OCI-LY3 (cell line): Measurements from ENCODE around the gene PDE4D.

Source experiments
- H2AFZ ChIP-seq: fragments of 200-600, 300-600 bp; shearing (Covaris generic); 2 replicates; pipeline ENCODE4 v1.6.0; 2014; ENCODE audit warnings: antibody characterized with exemption, low read depth, low read length
- H3K27ac ChIP-seq: fragments of 200-600, 300-600 bp; sonication (generic); 2 replicates; pipeline ENCODE4 v1.5.1; 2014; ENCODE audit warnings: mild to moderate bottlenecking, low read length, moderate library complexity, mixed read lengths
- H3K27me3 ChIP-seq: fragments of 200-600, 300-600 bp; sonication (generic); 2 replicates; pipeline ENCODE4 v1.6.1; 2014; ENCODE audit warnings: low read depth, low read length, mixed read lengths
- H3K36me3 ChIP-seq: fragments of 200-600, 300-600 bp; sonication (generic); replicated peaks from 2 replicates; pipeline ENCODE3; 2014; ENCODE audit warnings: low read depth, low read length, mixed read lengths
- H3K4me1 ChIP-seq: fragments of 300-600, 200-600 bp; sonication (generic); 2 replicates; pipeline ENCODE4 v1.6.1; 2014; ENCODE audit warnings: low read length, mixed read lengths
- H3K4me2 ChIP-seq: fragments of 200-600, 300-600 bp; sonication (generic); 2 replicates; pipeline ENCODE4 v1.6.1; 2014; ENCODE audit warnings: low read length, mixed read lengths
- H3K4me3 ChIP-seq: fragments of 300-600, 200-600 bp; sonication (generic); 2 replicates; pipeline ENCODE4 v1.5.1; 2014; ENCODE audit warnings: antibody characterized with exemption, mild to moderate bottlenecking, low read length, moderate library complexity
- H3K79me2 ChIP-seq: fragments of 300-600, 200-600 bp; shearing (Covaris generic); 2 replicates; pipeline ENCODE4 v1.6.1; 2014; ENCODE audit warnings: mild to moderate bottlenecking, low read length, mixed read lengths
- H3K9ac ChIP-seq: fragments of 300-600, 200-600 bp; shearing (Covaris generic); 2 replicates; pipeline ENCODE4 v1.6.0; 2014; ENCODE audit warnings: mild to moderate bottlenecking, low read length, moderate library complexity
- H3K9me3 ChIP-seq: fragments of 200-600, 300-600 bp; shearing (Covaris generic); 2 replicates; pipeline ENCODE4 v1.6.1; 2014; ENCODE audit warnings: low read length, mixed read lengths; ENCODE audit not compliant: insufficient read depth
- H4K20me1 ChIP-seq: fragments of 200-600, 300-600 bp; sonication (generic); 2 replicates; pipeline ENCODE4 v1.6.1; 2016; ENCODE audit warnings: low read length, mixed read lengths; ENCODE audit not compliant: insufficient read depth
- CTCF ChIP-seq: fragments of 200-600, 300-600 bp; sonication (generic); IDR thresholded peaks from 2 replicates; pipeline ENCODE4 v1.5.1; 2014; ENCODE audit warnings: antibody characterized with exemption, low read length, low read depth
- EZH2phosphoT487 ChIP-seq: fragments of 200-600 bp; shearing (Covaris generic); IDR thresholded peaks from 2 replicates; pipeline ENCODE4 v1.6.1; 2018; ENCODE audit warnings: antibody characterized with exemption, mixed run types, low read depth

PDE4D gene

DNA sequence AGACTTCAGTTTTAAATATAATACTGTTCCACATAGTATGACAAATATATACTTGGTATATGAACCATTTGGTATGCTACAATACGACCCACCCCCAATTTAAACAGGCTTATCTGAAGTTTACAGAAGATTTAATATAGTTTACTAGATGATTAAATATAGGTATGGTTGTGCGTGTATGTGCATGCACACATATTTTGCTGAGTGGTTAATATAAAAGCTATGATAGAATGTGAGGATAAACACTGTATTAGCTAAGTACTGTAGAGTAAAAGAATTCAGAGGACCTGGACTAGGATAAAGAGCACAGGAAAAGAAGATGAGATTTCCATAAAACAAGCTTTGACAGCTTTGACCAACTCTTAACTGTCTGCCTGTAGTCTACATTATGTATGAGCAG, 356.7 kb downstream of the PDE4D start:
- H4K20me1 ChIP-seq, result no peaks in the 10 kb centered on the region

DNA sequence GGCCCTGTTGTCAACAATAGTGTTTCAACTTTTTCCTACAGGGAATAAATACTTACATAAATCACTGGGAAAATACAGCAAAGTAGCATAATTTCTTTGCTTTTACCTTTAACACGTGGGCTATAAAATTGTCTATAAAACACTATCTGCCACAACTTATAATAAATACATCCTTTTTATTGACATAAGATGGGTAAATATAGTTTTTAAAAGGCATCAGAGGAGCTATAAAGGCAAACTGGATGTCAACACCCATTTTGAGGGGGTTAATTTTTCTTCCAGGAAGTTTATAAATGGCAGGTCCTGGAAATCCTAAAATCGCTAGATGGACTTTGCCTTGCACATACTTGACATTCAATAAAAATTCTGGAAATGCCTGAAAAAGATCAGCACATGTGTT, 358.0 kb downstream of the PDE4D start:
- TF ChIP-seq CTCF (no peak), EZH2phosphoT487 (no peak)
- no peak overlapping the region for H2AFZ ChIP-seq
- H3K4me2 ChIP-seq, result no peak overlapping the region

More for the DNA sequence above, 356.7 kb downstream of the PDE4D start:
- Histone ChIP-seq H3K9me3 (no peaks in the 10 kb centered on the region), H3K27me3 (no peaks in the 10 kb centered on the region), H3K36me3 (no peaks in the 10 kb centered on the region), H3K9ac (no peak overlapping the region), H3K27ac (no peak overlapping the region), H3K79me2 (no peaks in the 10 kb centered on the region), H2AFZ (no peak overlapping the region), H3K4me3 (no peak overlapping the region), H3K4me2 (no peak overlapping the region), H3K4me1 (no peaks in the 10 kb centered on the region)
- TF ChIP-seq CTCF (no peak), EZH2phosphoT487 (no peak)

DNA sequence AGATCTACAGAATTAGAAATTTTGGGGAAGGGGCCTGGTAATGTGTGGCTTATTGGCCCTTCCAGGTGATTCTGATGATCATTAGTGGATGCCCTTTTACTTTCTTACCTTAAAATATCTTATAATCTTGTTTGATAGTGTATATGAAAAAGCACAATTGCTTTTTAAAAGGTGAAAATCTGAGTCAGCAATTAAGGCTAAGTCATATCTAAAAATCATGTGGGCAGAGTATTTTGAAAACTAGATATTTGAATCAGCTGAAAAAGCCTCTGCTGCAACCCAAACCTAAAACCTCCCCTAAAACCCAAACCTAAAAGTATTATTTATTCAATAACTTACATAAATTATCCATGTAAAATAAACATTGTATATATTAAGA, 359.8 kb downstream of the PDE4D start:
- H3K4me3 ChIP-seq, result no peak overlapping the region

More for the DNA sequence above, 358.0 kb downstream of the PDE4D start:
- no peaks in the 10 kb centered on the region for H4K20me1 ChIP-seq
- no peaks in the 10 kb centered on the region for H3K27me3 ChIP-seq
- no peaks in the 10 kb centered on the region for H3K9me3 ChIP-seq
- no peaks in the 10 kb centered on the region for H3K79me2 ChIP-seq
- no peak overlapping the region for H3K27ac ChIP-seq
- no peaks in the 10 kb centered on the region for H3K4me1 ChIP-seq
- no peaks in the 10 kb centered on the region for H3K36me3 ChIP-seq
- no peak overlapping the region for H3K4me3 ChIP-seq
- H3K9ac ChIP-seq, result no peak overlapping the region

DNA sequence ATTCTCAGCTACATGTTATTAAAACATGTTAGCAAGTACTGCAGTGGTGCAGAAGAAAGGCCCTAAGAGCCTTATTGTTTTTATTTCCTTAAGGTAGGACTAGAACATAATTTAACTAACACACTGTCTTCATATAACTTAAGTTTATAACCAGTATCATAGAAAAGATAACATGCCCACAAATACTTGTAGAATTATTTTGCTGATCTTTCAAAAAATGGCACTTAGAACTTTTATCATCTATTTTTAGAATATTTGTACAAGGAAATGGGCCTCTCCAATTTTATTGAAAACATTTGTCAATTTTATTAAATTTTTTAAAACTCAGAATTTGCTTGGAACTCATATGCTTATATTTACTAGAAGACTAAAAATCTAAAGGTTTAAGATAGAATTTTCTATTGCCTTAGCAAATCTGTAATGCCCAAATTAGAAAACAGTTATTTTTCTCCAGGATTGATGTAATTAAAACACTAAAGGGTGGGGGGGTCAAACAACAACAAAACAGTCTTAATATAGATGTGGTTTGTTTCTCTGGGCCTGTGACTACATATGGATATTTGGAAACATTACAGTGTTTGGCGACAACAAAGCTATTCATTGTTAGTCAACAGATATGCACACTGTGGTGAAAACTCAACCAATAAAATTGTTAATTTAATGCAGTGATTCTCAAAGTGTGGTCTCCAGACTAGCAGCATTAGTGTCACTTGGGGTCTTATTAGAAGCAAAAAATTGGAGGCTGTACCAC, 360.4 kb downstream of the PDE4D start:
- Histone ChIP-seq H3K27me3 (no peaks in the 10 kb centered on the region), H3K9ac (no peak overlapping the region), H3K9me3 (no peaks in the 10 kb centered on the region), H3K4me3 (no peak overlapping the region), H4K20me1 (no peaks in the 10 kb centered on the region), H3K4me1 (no peaks in the 10 kb centered on the region), H3K4me2 (no peak overlapping the region), H3K27ac (no peak overlapping the region), H3K36me3 (no peaks in the 10 kb centered on the region), H3K79me2 (no peaks in the 10 kb centered on the region), H2AFZ (no peak overlapping the region)
- TF ChIP-seq CTCF (no peak), EZH2phosphoT487 (no peak)

More for the DNA sequence above, 359.8 kb downstream of the PDE4D start:
- no peaks in the 10 kb centered on the region for H3K79me2 ChIP-seq
- H3K4me2 ChIP-seq, result no peak overlapping the region
- no peaks in the 10 kb centered on the region for H3K9me3 ChIP-seq
- H3K27me3 ChIP-seq, result no peaks in the 10 kb centered on the region
- no peak overlapping the region for H2AFZ ChIP-seq
- H3K36me3 ChIP-seq, result no peaks in the 10 kb centered on the region
- TF ChIP-seq CTCF (no peak), EZH2phosphoT487 (no peak)
- H3K4me1 ChIP-seq, result no peaks in the 10 kb centered on the region
- no peaks in the 10 kb centered on the region for H4K20me1 ChIP-seq
- no peak overlapping the region for H3K27ac ChIP-seq
- H3K9ac ChIP-seq, result no peak overlapping the region
